NCI-H1092 (cell line): ENCODE measurements around the gene APOBR.
"Not testable (repeated sequence)": the region's sequence is repeated elsewhere in the genome, so short reads cannot be mapped to it uniquely, and the experiment has no call there.

Experiments used
- DNase-seq: peaks from one replicate; lab custom pipeline; 2025; lab: John Stamatoyannopoulos, UW

Gene APOBR

GRCh38 chr16:28528463-28528867, 34.0 kb downstream of the APOBR start:
- DNase-seq = no peak

DNA sequence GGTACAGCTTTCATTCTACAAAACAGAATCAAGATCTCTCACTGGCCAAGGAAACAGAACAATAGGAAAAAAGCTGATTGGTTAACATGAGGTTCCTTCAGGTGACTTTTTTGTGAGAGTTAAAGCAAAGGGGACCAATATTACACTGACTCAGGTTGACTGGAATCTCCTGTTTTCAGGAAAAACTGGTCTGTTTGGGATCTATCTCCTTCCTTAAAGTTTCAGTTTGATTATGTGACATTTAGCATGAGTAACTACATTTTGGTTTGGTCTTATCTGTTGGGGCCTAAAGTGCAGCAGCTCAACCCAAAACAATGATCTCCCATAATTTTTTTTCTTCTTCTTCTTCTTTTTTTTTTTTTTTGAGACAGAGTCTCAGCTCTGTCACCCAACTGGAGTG, 34.7 kb downstream of the APOBR start:
- no peak for DNase-seq

- no peak for DNase-seq
These were observed 37.6 kb downstream of the APOBR start for GRCh38 chr16:28531777-28532744.

- no peak for DNase-seq
These were observed 38.7 kb downstream of the APOBR start for GRCh38 chr16:28532940-28533647.

- no peak for DNase-seq
These were observed 40.3 kb downstream of the APOBR start for GRCh38 chr16:28534542-28535373.

DNA sequence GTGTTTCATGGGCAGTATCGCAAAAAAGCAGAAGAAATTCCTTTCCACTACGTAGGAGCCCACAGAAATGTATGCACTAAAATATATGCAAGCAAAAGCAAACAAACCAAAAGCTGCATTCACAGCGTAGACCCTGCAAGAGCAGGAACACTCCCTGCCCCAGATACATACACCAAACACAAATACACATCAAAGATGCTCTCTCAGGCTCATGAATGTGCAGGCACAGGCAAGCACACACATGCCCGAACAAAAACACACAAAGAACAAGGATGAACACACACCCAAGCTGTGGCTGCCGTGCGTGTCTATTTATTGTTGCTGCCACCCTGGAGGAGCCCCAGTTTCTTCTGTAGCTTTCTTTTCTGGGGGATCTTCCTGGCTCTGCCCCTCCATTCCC, 42.6 kb downstream of the APOBR start:
- no peak for DNase-seq

DNA sequence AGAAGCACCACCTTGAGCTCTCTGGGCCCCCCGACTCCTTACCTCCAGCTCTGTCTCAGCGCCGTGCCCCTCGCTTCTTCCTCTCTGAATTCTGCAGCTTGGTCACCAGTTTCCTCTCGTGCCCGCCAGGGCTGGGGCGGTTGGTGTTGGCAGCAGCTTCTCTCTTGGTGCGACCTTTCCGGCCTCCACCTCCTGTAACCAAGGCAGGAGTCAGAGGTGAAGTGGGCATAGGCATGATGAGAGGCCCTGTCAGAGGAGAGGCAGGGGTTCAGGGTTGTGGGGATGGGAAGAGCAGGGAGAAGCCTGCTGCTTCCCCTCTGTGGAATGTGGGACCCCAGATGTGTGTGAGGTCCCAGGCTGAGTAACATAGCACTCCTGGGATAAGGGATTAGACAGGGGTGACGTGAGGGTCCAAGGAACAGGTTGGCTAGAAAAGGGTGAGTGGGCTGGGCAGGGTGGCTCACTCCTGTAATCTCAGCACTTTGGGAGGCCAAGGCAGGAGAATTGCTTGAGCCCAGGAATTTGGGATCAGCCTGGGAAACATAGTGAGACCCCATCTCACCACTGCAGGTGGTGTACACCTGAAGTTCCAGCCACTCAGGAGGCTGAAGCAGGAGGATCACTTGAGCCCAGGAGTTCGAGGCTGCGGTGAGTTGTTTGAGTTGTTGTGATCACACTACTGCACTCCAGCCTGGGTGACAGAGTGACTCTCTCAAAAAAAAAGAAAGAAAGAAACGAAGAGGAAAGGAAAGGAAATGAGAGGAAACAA, 43.7 kb downstream of the APOBR start:
- DNase-seq = no peak

DNA sequence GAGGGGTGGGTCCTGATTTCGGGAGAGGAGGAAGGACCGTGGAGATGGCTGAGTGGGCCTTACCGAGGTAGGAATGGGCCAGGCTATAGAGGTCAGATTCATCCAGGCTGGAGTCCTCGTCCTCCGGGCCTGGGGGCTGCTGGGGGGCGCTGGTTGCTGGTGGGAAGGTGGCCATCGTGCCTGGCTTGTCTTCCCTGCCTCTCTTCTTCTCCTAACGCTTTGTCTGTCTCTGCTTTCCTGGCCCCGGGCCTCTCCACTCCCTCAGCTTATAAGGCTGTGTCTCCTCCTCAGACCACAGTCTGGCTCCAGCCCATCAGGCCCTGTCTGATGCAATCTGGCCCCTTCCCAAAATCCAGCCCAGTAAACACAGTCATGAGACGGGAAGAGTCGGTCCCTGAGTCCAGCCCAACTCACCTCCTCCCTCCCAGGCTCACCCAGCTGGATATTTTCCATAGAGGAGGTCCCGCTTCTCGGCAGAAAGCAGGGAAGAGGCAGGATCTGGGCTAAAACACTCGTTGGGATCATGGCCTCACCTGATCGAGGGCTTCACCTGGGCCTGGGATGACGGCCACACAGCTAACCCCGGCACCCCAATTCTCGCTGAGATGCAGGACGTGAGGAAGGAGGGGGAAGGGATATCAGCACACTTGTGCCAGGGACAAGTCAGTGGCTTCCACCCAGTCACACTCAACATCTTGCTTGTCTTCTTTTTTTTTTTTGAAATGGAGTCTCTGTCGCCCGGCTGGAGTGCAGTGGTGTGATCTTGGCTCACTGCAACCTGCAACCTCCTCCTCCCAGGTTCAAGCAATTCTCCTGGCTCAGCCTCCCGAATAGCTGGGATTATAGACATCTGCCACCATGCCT, 44.5 kb downstream of the APOBR start, which contains the start of gene NUPR1:
NUPR1 (minus strand) TSS at position 242 of the 864 bp plus-strand sequence; CDS start at position 175, 67 bp downstream.
- DNase-seq = no peak

- DNase-seq = no peak
These were observed 45.9 kb downstream of the APOBR start for GRCh38 chr16:28540346-28540745.

DNA sequence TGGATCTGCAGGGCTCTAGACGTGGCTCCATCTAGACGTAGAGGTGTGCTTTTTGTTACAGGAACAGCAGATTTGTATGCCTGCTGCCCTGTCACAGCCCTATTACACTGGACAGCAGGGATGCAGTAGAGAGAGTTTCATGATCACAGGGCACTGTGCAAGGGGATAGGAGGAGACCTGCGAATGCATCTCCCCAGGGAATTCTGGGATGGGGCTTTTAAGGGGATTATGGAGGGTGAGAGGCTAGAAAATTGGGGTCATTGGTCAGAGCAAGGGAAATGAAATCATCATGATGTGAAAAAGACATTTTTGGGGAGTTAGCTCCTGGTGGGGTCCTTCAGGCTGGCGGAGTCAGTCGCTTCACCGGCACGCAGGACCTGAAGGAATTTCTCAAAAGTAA, 48.2 kb downstream of the APOBR start:
- no peak for DNase-seq

DNA sequence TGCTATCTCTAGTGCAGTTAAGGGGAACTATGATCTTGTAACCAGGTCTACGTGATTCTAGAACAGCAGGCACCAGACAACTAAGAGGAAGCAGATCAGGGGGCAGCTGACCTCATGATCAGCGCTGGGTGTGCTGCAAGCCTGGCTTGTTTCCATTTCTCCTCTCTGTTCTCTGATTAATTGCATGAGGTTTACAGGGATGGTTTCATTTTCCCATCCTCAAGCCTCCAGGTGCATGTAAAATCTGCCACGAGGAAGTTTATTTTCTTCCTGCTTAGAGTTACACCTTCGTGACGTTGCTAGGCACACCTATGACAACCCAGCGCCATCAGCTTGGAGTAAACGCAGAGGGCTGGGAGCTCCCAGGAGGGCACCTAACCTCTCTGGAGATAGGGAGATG, 48.6 kb downstream of the APOBR start:
- no peak for DNase-seq

GRCh38 chr16:28544998-28545397, 50.6 kb downstream of the APOBR start:
- no peak for DNase-seq

- not testable (repeated sequence) for DNase-seq
These were observed 51.5 kb downstream of the APOBR start for GRCh38 chr16:28545964-28546363.

- no peak for DNase-seq
These were observed 52.2 kb downstream of the APOBR start for GRCh38 chr16:28546626-28547025.

DNA sequence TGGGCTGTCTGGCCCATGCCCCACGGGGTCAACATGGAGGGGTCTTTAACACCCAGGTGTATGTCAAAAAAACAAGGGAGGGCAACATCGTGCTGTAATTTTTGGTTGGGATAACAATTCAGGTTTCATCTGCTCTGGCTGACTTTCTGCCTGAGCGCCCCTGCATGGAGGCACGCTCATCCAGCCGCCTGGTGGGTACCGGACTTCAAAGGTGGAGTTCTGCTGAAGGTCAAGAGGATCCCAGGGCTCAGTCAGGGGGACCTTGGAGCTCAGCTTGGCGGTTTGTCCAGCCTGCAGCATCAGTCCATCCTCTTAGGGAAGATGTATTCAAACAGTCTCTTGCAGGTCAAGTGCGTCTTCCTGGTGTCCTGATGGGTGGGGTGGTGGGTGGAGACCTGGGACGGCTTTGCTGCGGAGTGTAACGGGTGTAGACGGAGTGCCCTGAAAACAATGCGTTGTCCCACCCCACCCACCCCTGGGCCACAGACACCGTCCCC, 53.9 kb downstream of the APOBR start:
- no peak for DNase-seq
